K562 (cell line): ENCODE results near the gene SAMM50. TPM values are rescaled to one million over a fixed set of nuclear protein-coding genes. Genes with fewer than 3 reads are reported as not detected.
A peak's percentile ranks its signal among the peaks of the same experiment; 100 is the strongest.

ENCODE experiments used
- EP400 ChIP-seq: fragments of 450-650 bp; IDR thresholded peaks from 2 replicates; pipeline ENCODE4 v1.6.1; 2017; ENCODE audit warnings: antibody characterized with exemption, mild to moderate bottlenecking, moderate library complexity
- HDAC3 ChIP-seq: fragments of 450-650 bp; IDR thresholded peaks from 2 replicates; pipeline ENCODE4 v1.6.1; 2018; ENCODE audit warnings: borderline replicate concordance, mild to moderate bottlenecking, moderate library complexity; ENCODE audit not compliant: partially characterized antibody
- L3MBTL2 ChIP-seq: fragments of 450-650 bp; IDR thresholded peaks from 2 replicates; pipeline ENCODE4 v1.6.1; 2016; ENCODE audit warnings: mild to moderate bottlenecking, moderate library complexity
- POLR3A ChIP-seq: IDR thresholded peaks from 2 replicates; pipeline ENCODE4 v1.6.1; 2011; ENCODE audit warnings: borderline replicate concordance, mild to moderate bottlenecking, moderate library complexity; ENCODE audit not compliant: insufficient read length, insufficient read depth; ENCODE audit errors: extremely low read depth
- PRPF4 ChIP-seq: fragments of 200-400 bp; formaldehyde crosslinking; IDR thresholded peaks from one replicate; pipeline ENCODE4 v1.6.1; 2017; ENCODE audit warnings: low read length, low read depth, mild to moderate bottlenecking; ENCODE audit not compliant: insufficient read depth, poor library complexity, severe bottlenecking
- ZNF174 ChIP-seq: fragments of 250-450 bp; sonication (Bioruptor Pico); IDR thresholded peaks from 2 replicates; pipeline ENCODE4 v1.4.0; 2020; ENCODE audit warnings: mild to moderate bottlenecking
- polyA plus RNA-seq, 8 experiments: library from polyadenylated mRNA; depleted of rRNA in 4 of 8; stranded (reverse) in 5 of 8; unstranded in 3 of 8; fragments of >200 nt; fragmentation: Nextera tagmentation in 2 of 8; fragmentation: Illumina TruSeq in 1 of 8; extraction: Ambion mirVana in 2 of 8; extraction: Trizol in 1 of 8; gene quantifications; 2 replicates each; pipeline versions ENCODE4 v1.2.1 to v1.2.3, GENCODE V29; 2011 to 2014; ENCODE audit warnings: inconsistent platforms in 1 of 8, missing spikeins in 1 of 8
- total RNA-seq, 7 experiments: library from RNA; depleted of rRNA in 6 of 7; stranded (reverse); fragments of >200 nt in 6 of 7; fragmentation: Illumina TruSeq in 2 of 7; extraction: Trizol in 2 of 7; gene quantifications; 2 replicates each; pipeline versions ENCODE4 v1.2.1 to v1.2.3, GENCODE V29; 2011 to 2021; ENCODE audit warnings: low replicate concordance in 1 of 7
- TF ChIP-seq, protein P1 (sequence below): fragments of 450-650 bp; IDR thresholded peaks from 2 replicates; pipeline ENCODE4 v1.6.1; 2016; ENCODE audit warnings: mild to moderate bottlenecking, moderate library complexity
- TF ChIP-seq, protein P2 (sequence below): fragments of 450-650 bp; IDR thresholded peaks from 2 replicates; pipeline ENCODE4 v1.6.1; 2017; ENCODE audit warnings: mild to moderate bottlenecking, moderate library complexity

The SAMM50 gene
- total and polyA plus RNA-seq, 9 of the 15 experiments (the other 6 are each of a cell fraction or from before 2014, with no cell fraction given), result 14.6 to 49.3 (median 38.1) TPM

- TF ChIP-seq, protein P1, sequence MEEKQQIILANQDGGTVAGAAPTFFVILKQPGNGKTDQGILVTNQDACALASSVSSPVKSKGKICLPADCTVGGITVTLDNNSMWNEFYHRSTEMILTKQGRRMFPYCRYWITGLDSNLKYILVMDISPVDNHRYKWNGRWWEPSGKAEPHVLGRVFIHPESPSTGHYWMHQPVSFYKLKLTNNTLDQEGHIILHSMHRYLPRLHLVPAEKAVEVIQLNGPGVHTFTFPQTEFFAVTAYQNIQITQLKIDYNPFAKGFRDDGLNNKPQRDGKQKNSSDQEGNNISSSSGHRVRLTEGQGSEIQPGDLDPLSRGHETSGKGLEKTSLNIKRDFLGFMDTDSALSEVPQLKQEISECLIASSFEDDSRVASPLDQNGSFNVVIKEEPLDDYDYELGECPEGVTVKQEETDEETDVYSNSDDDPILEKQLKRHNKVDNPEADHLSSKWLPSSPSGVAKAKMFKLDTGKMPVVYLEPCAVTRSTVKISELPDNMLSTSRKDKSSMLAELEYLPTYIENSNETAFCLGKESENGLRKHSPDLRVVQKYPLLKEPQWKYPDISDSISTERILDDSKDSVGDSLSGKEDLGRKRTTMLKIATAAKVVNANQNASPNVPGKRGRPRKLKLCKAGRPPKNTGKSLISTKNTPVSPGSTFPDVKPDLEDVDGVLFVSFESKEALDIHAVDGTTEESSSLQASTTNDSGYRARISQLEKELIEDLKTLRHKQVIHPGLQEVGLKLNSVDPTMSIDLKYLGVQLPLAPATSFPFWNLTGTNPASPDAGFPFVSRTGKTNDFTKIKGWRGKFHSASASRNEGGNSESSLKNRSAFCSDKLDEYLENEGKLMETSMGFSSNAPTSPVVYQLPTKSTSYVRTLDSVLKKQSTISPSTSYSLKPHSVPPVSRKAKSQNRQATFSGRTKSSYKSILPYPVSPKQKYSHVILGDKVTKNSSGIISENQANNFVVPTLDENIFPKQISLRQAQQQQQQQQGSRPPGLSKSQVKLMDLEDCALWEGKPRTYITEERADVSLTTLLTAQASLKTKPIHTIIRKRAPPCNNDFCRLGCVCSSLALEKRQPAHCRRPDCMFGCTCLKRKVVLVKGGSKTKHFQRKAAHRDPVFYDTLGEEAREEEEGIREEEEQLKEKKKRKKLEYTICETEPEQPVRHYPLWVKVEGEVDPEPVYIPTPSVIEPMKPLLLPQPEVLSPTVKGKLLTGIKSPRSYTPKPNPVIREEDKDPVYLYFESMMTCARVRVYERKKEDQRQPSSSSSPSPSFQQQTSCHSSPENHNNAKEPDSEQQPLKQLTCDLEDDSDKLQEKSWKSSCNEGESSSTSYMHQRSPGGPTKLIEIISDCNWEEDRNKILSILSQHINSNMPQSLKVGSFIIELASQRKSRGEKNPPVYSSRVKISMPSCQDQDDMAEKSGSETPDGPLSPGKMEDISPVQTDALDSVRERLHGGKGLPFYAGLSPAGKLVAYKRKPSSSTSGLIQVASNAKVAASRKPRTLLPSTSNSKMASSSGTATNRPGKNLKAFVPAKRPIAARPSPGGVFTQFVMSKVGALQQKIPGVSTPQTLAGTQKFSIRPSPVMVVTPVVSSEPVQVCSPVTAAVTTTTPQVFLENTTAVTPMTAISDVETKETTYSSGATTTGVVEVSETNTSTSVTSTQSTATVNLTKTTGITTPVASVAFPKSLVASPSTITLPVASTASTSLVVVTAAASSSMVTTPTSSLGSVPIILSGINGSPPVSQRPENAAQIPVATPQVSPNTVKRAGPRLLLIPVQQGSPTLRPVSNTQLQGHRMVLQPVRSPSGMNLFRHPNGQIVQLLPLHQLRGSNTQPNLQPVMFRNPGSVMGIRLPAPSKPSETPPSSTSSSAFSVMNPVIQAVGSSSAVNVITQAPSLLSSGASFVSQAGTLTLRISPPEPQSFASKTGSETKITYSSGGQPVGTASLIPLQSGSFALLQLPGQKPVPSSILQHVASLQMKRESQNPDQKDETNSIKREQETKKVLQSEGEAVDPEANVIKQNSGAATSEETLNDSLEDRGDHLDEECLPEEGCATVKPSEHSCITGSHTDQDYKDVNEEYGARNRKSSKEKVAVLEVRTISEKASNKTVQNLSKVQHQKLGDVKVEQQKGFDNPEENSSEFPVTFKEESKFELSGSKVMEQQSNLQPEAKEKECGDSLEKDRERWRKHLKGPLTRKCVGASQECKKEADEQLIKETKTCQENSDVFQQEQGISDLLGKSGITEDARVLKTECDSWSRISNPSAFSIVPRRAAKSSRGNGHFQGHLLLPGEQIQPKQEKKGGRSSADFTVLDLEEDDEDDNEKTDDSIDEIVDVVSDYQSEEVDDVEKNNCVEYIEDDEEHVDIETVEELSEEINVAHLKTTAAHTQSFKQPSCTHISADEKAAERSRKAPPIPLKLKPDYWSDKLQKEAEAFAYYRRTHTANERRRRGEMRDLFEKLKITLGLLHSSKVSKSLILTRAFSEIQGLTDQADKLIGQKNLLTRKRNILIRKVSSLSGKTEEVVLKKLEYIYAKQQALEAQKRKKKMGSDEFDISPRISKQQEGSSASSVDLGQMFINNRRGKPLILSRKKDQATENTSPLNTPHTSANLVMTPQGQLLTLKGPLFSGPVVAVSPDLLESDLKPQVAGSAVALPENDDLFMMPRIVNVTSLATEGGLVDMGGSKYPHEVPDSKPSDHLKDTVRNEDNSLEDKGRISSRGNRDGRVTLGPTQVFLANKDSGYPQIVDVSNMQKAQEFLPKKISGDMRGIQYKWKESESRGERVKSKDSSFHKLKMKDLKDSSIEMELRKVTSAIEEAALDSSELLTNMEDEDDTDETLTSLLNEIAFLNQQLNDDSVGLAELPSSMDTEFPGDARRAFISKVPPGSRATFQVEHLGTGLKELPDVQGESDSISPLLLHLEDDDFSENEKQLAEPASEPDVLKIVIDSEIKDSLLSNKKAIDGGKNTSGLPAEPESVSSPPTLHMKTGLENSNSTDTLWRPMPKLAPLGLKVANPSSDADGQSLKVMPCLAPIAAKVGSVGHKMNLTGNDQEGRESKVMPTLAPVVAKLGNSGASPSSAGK, result peak; percentile 84
- TF ChIP-seq EP400 (peak; percentile 80), PRPF4 (no peak), POLR3A (no peak), L3MBTL2 (peak; percentile 73), HDAC3 (no peak), ZNF174 (CRISPR knock-in tag) (no peak)
- TF ChIP-seq, protein P2, sequence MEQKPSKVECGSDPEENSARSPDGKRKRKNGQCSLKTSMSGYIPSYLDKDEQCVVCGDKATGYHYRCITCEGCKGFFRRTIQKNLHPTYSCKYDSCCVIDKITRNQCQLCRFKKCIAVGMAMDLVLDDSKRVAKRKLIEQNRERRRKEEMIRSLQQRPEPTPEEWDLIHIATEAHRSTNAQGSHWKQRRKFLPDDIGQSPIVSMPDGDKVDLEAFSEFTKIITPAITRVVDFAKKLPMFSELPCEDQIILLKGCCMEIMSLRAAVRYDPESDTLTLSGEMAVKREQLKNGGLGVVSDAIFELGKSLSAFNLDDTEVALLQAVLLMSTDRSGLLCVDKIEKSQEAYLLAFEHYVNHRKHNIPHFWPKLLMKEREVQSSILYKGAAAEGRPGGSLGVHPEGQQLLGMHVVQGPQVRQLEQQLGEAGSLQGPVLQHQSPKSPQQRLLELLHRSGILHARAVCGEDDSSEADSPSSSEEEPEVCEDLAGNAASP, result no peak
Measured at GRCh38 chr22:43955040-43955882, at the start of gene SAMM50 (continued).
